Tibial artery (tissue), 4 donors: ENCODE results near the gene CNOT3.

Source experiments
- DNase-seq, 2 donors: peaks; one replicate each; pipeline ENCODE4 v3.0.0-alpha.2; 2019
- H3K27ac ChIP-seq, 2 donors: fragments of 200-600 bp; sonication (generic) in 1 of 2; 1 replicate in 1 of 2; 2 replicates in 1 of 2; pipeline ENCODE4 v1.5.1; 2018 to 2019; ENCODE audit warnings: mild to moderate bottlenecking in 1 of 2
- H3K27me3 ChIP-seq, 2 donors: fragments of 200-600 bp; sonication (generic) in 1 of 2; one replicate each; pipeline versions ENCODE4 v1.5.1 to v1.6.0; 2016 to 2019
- H3K36me3 ChIP-seq, 3 donors: fragments of 200-600 bp; sonication (generic) in 2 of 3; one replicate each; pipeline ENCODE4 v1.5.1; 2016 to 2019; ENCODE audit warnings: mild to moderate bottlenecking in 2 of 3
- H3K4me1 ChIP-seq, 4 donors: fragments of 200-600 bp; sonication (generic) in 2 of 4; 1 replicate in 3 of 4; 2 replicates in 1 of 4; pipeline ENCODE4 v1.5.1; 2016 to 2019
- H3K4me3 ChIP-seq, 2 donors: fragments of 200-600 bp; sonication (generic) in 1 of 2; 1 replicate in 1 of 2; 2 replicates in 1 of 2; pipeline ENCODE4 v1.5.1; 2018 to 2019; ENCODE audit warnings: mild to moderate bottlenecking in 2 of 2
- H3K9me3 ChIP-seq, 3 donors: fragments of 200-600 bp; sonication (generic) in 1 of 3; one replicate each; pipeline ENCODE4 v1.5.1; 2016 to 2019
- CTCF ChIP-seq, 2 experiments: fragments of 200-600 bp in 1 of 2; fragments of 450-650 bp in 1 of 2; IDR thresholded peaks; one replicate each; pipeline ENCODE4 v1.5.1; 2017 to 2019; ENCODE audit warnings: antibody characterized with exemption in 2 of 2, mild to moderate bottlenecking in 1 of 2, moderate library complexity in 1 of 2
- intact Hi-C: fragments of 100-400 bp; cut with DNase I; formaldehyde crosslinking; loops from one replicate; pipeline ENCODE4 v1.15.0; 2023; ENCODE audit warnings: low total_unique reads

CNOT3 gene

DNA sequence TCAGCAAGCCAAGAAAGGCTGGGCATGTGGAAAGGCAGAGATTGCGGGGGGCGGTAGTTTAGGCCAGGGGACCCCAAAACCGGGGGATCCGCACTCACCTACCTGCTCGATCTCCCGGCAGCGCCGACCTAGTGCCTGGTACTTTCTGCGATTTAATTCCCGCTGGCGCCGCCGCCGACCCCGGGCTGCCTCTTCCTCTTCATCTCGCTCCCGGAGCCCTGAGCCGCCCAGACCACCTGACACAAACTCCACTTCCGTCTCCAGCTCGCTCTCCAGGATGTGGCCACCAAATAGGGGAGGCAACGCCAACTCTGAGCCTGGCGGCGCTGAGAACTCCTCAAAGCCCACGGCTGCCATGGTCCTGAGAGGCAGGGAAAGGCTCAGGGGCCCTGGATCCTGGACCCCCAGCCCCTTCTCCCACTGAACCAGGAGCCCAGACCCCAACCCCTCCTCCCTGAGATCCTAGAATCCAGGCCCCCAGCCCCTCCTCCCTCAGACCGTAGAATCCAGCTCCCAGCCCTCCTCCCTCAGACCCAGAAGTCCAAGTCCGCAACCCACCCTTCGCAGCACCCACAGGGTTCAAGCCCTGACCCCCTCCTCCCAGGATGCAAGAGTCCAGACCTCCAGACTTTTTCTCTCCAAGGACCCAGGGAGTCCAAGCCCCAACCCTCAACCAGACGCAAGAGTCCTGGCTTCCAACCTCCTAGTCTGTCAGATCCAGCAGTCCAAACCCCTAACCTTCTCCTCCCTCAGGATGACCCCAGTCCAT is 23.0 kb upstream of the CNOT3 start:
- Histone ChIP-seq H3K9me3 (no peaks in the 10 kb centered on the region), H3K27ac (peak overlapping the region; percentile 88 to 91), H3K36me3 (peaks cover 26 to 36% (median 35%) of the 10 kb centered on the region in 3 donors), H3K27me3 (no peaks in the 10 kb centered on the region), H3K4me3 (peak overlapping the region; percentile 80 to 82), H3K4me1 (peaks cover 0 to 28% (median 25%) of the 10 kb centered on the region in 4 donors)
- DNase-seq, result peak in 1 of 2 donors; percentile 41
- TF ChIP-seq CTCF (IDR thresholded peaks at IDR 0.05), result no peak
- intact Hi-C loops, result no loop called here

DNA sequence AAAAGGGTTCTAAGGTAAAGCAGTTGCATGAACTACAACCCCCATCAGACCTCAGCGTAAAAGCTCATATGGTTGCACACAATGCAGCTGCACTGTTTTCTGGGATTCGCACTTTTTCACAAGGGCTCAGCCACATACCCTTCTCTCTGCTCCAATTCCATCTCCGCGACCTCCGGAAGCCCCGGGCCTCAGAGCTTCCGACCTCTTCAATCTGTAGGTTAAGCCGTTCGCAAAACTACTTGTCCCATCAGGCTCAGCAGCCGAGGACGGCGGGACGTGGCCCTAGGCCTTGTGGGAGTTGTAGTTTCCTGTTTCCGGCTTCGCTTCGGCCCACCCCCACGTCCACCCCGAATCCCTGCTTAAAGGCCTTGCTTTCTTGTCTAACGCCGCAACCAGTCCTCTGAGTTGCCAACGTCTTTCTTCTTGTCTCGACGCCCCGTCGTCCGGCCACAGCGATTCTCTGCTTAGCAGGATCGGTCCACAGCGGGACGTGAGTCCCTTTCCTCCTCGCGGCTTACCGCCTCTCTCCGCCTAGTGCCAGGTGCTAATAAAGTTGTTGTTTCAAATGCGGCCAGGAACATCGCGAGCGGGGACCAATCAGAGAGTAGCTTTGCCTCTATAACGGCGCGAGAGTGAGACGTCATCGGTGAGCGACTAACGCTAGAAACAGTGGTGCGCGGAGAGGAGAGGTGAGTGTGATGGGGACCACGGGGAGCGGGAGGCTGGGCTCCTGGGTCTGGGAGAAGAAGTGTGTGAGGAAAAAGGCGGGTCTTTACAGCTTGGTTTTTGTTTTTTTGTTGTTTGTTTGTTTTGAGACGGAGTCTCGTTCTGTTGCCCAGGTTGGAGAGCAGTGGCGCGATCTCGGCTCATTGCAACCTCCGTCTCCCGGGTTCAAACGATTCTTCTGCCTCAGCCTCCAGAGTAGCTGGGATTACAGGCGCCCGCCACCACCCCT is 22.2 kb upstream of the CNOT3 start, which contains the start of the genes PRPF31 and TFPT:
Gene PRPF31 (plus strand): TSS at position 646 of the 955 bp plus-strand sequence. CDS start 2,525 bp downstream, outside the sequence.
Gene TFPT (minus strand): TSS at position 549 of the 955 bp plus-strand sequence. CDS start 388 bp downstream, at position 161.
- Histone ChIP-seq H3K27me3 (no peaks in the 10 kb centered on the region), H3K4me3 (peak within 1 kb of the TSS; percentile 80 to 82), H3K27ac (peak within 1 kb of the TSS; percentile 88 to 91), H3K9me3 (no peaks in the 10 kb centered on the region), H3K36me3 (peaks cover 27 to 36% (median 34%) of the 10 kb centered on the region in 3 donors), H3K4me1 (peaks cover 0 to 28% (median 25%) of the 10 kb centered on the region in 4 donors)
- intact Hi-C loops, result no loop called here
- peak; percentile 98 for DNase-seq
- no peak for TF ChIP-seq CTCF (IDR thresholded peaks at IDR 0.05)

DNA sequence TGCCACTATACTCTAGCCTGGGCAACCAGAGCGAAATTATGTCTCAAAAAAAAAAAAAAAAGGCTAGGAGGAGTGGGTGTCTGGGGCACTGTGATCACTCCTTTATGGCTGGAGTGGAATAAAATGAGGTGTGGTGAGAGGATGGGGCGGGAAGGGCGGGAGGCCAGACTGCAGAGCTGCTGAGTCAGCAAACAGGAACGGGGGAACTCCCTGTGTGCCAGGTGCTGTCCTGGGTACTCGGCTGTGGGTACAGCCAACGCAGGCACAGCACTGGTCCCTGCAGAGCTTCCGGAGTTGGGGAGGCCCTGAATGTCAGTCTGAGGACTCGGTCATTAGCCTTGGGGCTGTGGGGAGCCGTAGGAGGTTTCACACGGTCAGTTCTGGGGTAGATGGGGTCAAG is 16.3 kb upstream of the CNOT3 start:
- no peak for TF ChIP-seq CTCF (IDR thresholded peaks at IDR 0.05)
- H3K4me1 ChIP-seq, result peaks cover 0 to 10% (median 9%) of the 10 kb centered on the region in 4 donors
- intact Hi-C loops, result no loop called here

DNA sequence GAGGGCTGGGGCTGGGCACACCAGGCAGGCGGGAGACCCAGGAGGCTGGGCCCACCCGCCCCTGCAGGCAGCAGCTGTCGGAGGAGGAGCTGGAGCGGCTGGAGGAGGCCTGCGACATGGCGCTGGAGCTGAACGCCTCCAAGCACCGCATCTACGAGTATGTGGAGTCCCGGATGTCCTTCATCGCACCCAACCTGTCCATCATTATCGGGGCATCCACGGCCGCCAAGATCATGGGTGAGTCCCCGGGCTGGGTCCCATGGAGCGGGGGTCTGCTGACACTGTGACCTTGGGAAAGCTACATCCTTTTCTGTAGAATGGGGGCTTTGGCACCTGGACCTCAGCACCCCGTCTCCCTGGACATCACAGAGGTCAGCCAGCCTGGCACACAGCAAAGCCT is 13.9 kb upstream of the CNOT3 start:
- peaks cover 88 to 99% (median 93%) of the 10 kb centered on the region in 3 donors for H3K36me3 ChIP-seq
- H3K4me3 ChIP-seq, result no peak overlapping the region
- TF ChIP-seq CTCF (IDR thresholded peaks at IDR 0.05), result no peak
- H3K27me3 ChIP-seq, result no peaks in the 10 kb centered on the region
- H3K27ac ChIP-seq, result no peak overlapping the region
- H3K4me1 ChIP-seq, result no peaks in the 10 kb centered on the region
- intact Hi-C loops, result no loop called here
- no peak for DNase-seq
- no peaks in the 10 kb centered on the region for H3K9me3 ChIP-seq

More for the DNA sequence above, 16.3 kb upstream of the CNOT3 start:
- H3K9me3 ChIP-seq, result no peaks in the 10 kb centered on the region
- no peak overlapping the region for H3K27ac ChIP-seq
- no peak for DNase-seq
- H3K27me3 ChIP-seq, result no peaks in the 10 kb centered on the region
- H3K4me3 ChIP-seq, result no peak overlapping the region
- peaks cover 72 to 85% (median 77%) of the 10 kb centered on the region in 3 donors for H3K36me3 ChIP-seq

DNA sequence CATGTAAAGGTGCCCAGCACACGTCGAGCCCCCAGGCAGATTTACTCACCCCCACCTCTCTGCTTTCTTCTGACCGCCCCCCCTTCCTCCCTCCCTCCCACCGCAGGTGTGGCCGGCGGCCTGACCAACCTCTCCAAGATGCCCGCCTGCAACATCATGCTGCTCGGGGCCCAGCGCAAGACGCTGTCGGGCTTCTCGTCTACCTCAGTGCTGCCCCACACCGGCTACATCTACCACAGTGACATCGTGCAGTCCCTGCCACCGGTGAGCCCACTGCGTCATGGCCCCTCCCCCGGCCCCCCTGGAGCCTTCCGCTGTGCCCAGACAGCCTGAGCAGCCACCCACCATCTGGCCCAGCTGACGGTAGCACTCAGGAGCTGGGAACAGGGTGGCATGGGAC is 13.2 kb upstream of the CNOT3 start:
- no peak for DNase-seq
- peaks cover 90 to 99% (median 96%) of the 10 kb centered on the region in 3 donors for H3K36me3 ChIP-seq
- intact Hi-C loops, result no loop called here
- H3K4me1 ChIP-seq, result no peaks in the 10 kb centered on the region
- no peaks in the 10 kb centered on the region for H3K27me3 ChIP-seq
- no peak overlapping the region for H3K4me3 ChIP-seq
- no peak overlapping the region for H3K27ac ChIP-seq
- H3K9me3 ChIP-seq, result no peaks in the 10 kb centered on the region
- no peak for TF ChIP-seq CTCF (IDR thresholded peaks at IDR 0.05)
